H1 (cell line): ENCODE data around the gene PATL2. TPM values are rescaled to one million over a fixed set of nuclear protein-coding genes. Genes with fewer than 3 reads are reported as not detected.

Source experiments
- CTCF ChIA-PET: fragments of 300-600 bp; sonication (Branson Sonifier 250); formaldehyde crosslinking; loops from one replicate; lab custom pipeline; 2021; ENCODE audit not compliant: partially characterized antibody; lab: Charles Lee
- POLR2A ChIA-PET: fragments of 300-600 bp; sonication (Branson Sonifier 250); formaldehyde crosslinking; loops from one replicate; lab custom pipeline; 2021; ENCODE audit warnings: inconsistent platforms; ENCODE audit not compliant: partially characterized antibody; lab: Charles Lee
- DNase-seq, 2 experiments: peaks; one replicate each; pipeline versions ENCODE4 v3.0.0 to v3.0.0-alpha.2; 2010 to 2022; ENCODE audit warnings: low spot score in 2 of 2, low read depth in 1 of 2, mixed read lengths in 1 of 2
- FAIRE-seq: peaks from 2 replicates; lab custom pipeline; 2011; peaks lifted over from hg19 to GRCh38; lab: Jason Lieb, UNC
- H2AFZ ChIP-seq: 2 replicates; pipeline ENCODE4 v1.8.1; 2012; ENCODE audit warnings: low read length, inconsistent platforms
- H2AK5ac ChIP-seq: 2 replicates; pipeline ENCODE4 v1.6.1; 2013; ENCODE audit warnings: low read depth, low read length
- H2BK120ac ChIP-seq: replicated peaks from 2 replicates; pipeline ENCODE3; 2013; ENCODE audit warnings: low read depth, low read length, inconsistent platforms
- H2BK12ac ChIP-seq: 2 replicates; pipeline ENCODE4 v1.6.1; 2013; ENCODE audit warnings: low read depth, low read length
- H2BK15ac ChIP-seq: 2 replicates; pipeline ENCODE4 v1.6.1; 2013; ENCODE audit warnings: low read length
- H2BK20ac ChIP-seq: 2 replicates; pipeline ENCODE4 v1.6.1; 2013; ENCODE audit warnings: low read length
- H2BK5ac ChIP-seq: 2 replicates; pipeline ENCODE4 v1.6.1; 2013; ENCODE audit warnings: low read depth, low read length
- H3K14ac ChIP-seq: 2 replicates; pipeline ENCODE4 v1.6.1; 2013; ENCODE audit warnings: inconsistent platforms; ENCODE audit not compliant: insufficient read length
- H3K18ac ChIP-seq: 2 replicates; pipeline ENCODE4 v1.6.1; 2013; ENCODE audit warnings: low read length; ENCODE audit errors: extremely low read depth
- H3K23ac ChIP-seq: 2 replicates; pipeline ENCODE4 v1.6.1; 2013; ENCODE audit warnings: inconsistent platforms; ENCODE audit not compliant: insufficient read length
- H3K23me2 ChIP-seq: 2 replicates; pipeline ENCODE4 v1.6.1; 2013; ENCODE audit warnings: low read depth, low read length
- H3K27ac ChIP-seq: 2 replicates; pipeline ENCODE4 v1.6.1; 2011; ENCODE audit warnings: low read depth, low read length, inconsistent platforms
- H3K27me3 ChIP-seq, 4 experiments: replicated peaks in 1 of 4; 1 replicate in 1 of 4; 2 replicates in 3 of 4; pipeline versions ENCODE4 v1.6.1 to v1.8.1; 2011 to 2013; ENCODE audit warnings: low read length in 3 of 4, mild to moderate bottlenecking in 3 of 4, inconsistent platforms in 2 of 4, mixed read lengths in 2 of 4, moderate library complexity in 1 of 4; ENCODE audit not compliant: control insufficient read depth in 3 of 4, insufficient read depth in 3 of 4; ENCODE audit errors: extremely low read depth in 1 of 4
- H3K36me3 ChIP-seq, 4 experiments: 2 replicates each; pipeline versions ENCODE4 v1.6.1 to v1.8.1; 2011 to 2013; ENCODE audit warnings: mild to moderate bottlenecking in 4 of 4, low read length in 3 of 4, moderate library complexity in 2 of 4, control low read depth in 1 of 4, inconsistent platforms in 1 of 4; ENCODE audit not compliant: insufficient read depth in 4 of 4, control insufficient read depth in 2 of 4
- H3K4ac ChIP-seq: replicated peaks from 2 replicates; pipeline ENCODE3; 2013; ENCODE audit warnings: low read length, low read depth, mixed read lengths, inconsistent platforms; ENCODE audit not compliant: insufficient read length
- H3K4me1 ChIP-seq, 4 experiments: replicated peaks in 1 of 4; 1 replicate in 1 of 4; 2 replicates in 3 of 4; pipeline versions ENCODE4 v1.6.1 to v1.8.1; 2011 to 2013; ENCODE audit warnings: low read length in 3 of 4, inconsistent platforms in 2 of 4, mixed read lengths in 1 of 4; ENCODE audit not compliant: insufficient read depth in 4 of 4, control insufficient read depth in 3 of 4
- H3K4me2 ChIP-seq, 2 experiments: 2 replicates each; pipeline versions ENCODE4 v1.6.1 to v1.8.1; 2011 to 2013; ENCODE audit warnings: low read depth in 2 of 2, low read length in 2 of 2, control low read depth in 1 of 2, inconsistent platforms in 1 of 2, mild to moderate bottlenecking in 1 of 2; ENCODE audit not compliant: insufficient read depth in 1 of 2
- H3K4me3 ChIP-seq, 4 experiments: fragments of 200-600, 300-600 bp in 1 of 4; sonication (generic), shearing (Covaris generic), sonication (Bioruptor Twin) in 1 of 4; 2 replicates each; pipeline versions ENCODE4 v1.5.1 to v1.8.1; 2011 to 2016; ENCODE audit warnings: low read length in 4 of 4, low read depth in 3 of 4, control low read depth in 2 of 4, inconsistent platforms in 2 of 4, mild to moderate bottlenecking in 2 of 4, mixed read lengths in 1 of 4, moderate library complexity in 1 of 4; ENCODE audit not compliant: insufficient read depth in 2 of 4; ENCODE audit errors: extremely low read depth in 1 of 4
- H3K56ac ChIP-seq: replicated peaks from 2 replicates; pipeline ENCODE3; 2013; ENCODE audit warnings: low read depth, mild to moderate bottlenecking, mixed read lengths, low read length, inconsistent platforms; ENCODE audit not compliant: insufficient read length
- H3K79me1 ChIP-seq: 2 replicates; pipeline ENCODE4 v1.6.1; 2013; ENCODE audit warnings: low read depth, low read length, control low read depth
- H3K79me2 ChIP-seq, 2 experiments: 2 replicates each; pipeline versions ENCODE4 v1.6.1 to v1.8.1; 2012 to 2013; ENCODE audit warnings: low read length in 2 of 2, mild to moderate bottlenecking in 2 of 2, inconsistent platforms in 1 of 2; ENCODE audit not compliant: insufficient read depth in 2 of 2, control insufficient read depth in 1 of 2
- H3K9ac ChIP-seq, 4 experiments: replicated peaks in 1 of 4; 1 replicate in 1 of 4; 2 replicates in 3 of 4; pipeline versions ENCODE4 v1.6.1 to v1.8.1; 2011 to 2013; ENCODE audit warnings: low read depth in 3 of 4, low read length in 3 of 4, control low read depth in 2 of 4, mild to moderate bottlenecking in 2 of 4, moderate library complexity in 2 of 4, inconsistent platforms in 1 of 4; ENCODE audit errors: extremely low read depth in 1 of 4
- H3K9me3 ChIP-seq, 2 experiments: 2 replicates each; pipeline versions ENCODE4 v1.6.1 to v1.8.1; 2012 to 2013; ENCODE audit warnings: mild to moderate bottlenecking in 2 of 2, moderate library complexity in 2 of 2, control low read depth in 1 of 2, inconsistent platforms in 1 of 2, low read depth in 1 of 2, low read length in 1 of 2, mixed read lengths in 1 of 2; ENCODE audit not compliant: insufficient read depth in 2 of 2
- H4K20me1 ChIP-seq, 2 experiments: replicated peaks in 1 of 2; 2 replicates each; pipeline versions ENCODE3 to v1.8.1; 2011 to 2013; ENCODE audit warnings: inconsistent platforms in 2 of 2, low read length in 2 of 2, mild to moderate bottlenecking in 1 of 2; ENCODE audit not compliant: insufficient read depth in 2 of 2, control insufficient read depth in 1 of 2
- H4K5ac ChIP-seq: 2 replicates; pipeline ENCODE4 v1.6.1; 2013; ENCODE audit warnings: low read length, low read depth, mixed read lengths, inconsistent platforms; ENCODE audit not compliant: insufficient read length
- H4K8ac ChIP-seq: 2 replicates; pipeline ENCODE4 v1.8.0; 2013; ENCODE audit warnings: mild to moderate bottlenecking, moderate library complexity, low read length, inconsistent platforms; ENCODE audit not compliant: insufficient read depth; ENCODE audit errors: extremely low read depth
- H4K91ac ChIP-seq: replicated peaks from 2 replicates; pipeline ENCODE3; 2013; ENCODE audit warnings: low read length, mixed read lengths, inconsistent platforms; ENCODE audit not compliant: insufficient read length
- ASH2L ChIP-seq: fragments of 200-600, 300-600 bp; sonication (generic); IDR thresholded peaks from one replicate; pipeline ENCODE4 v1.7.1; 2017; ENCODE audit warnings: low read length
- CBX8 ChIP-seq: fragments of 300-800, 300-1000 bp; sonication (generic); IDR thresholded peaks from 2 replicates; pipeline ENCODE4 v1.7.1; 2016; ENCODE audit warnings: low read depth, low read length, borderline replicate concordance
- GTF2F1 ChIP-seq: IDR thresholded peaks from 2 replicates; pipeline ENCODE4 v1.6.1; 2012; ENCODE audit warnings: low read depth, low read length, improper control_type of control experiment, borderline replicate concordance
- KDM4A ChIP-seq: IDR thresholded peaks from one replicate; pipeline ENCODE4 v1.7.1; 2012; ENCODE audit warnings: low read depth, mild to moderate bottlenecking, moderate library complexity, low read length, inconsistent platforms; ENCODE audit not compliant: severe bottlenecking
- MAX ChIP-seq: IDR thresholded peaks from 2 replicates; pipeline ENCODE4 v1.6.1; 2012; ENCODE audit warnings: inconsistent platforms
- NANOG ChIP-seq: IDR thresholded peaks from 2 replicates; pipeline ENCODE4 v1.6.1; 2011; ENCODE audit warnings: low read length, low read depth, mild to moderate bottlenecking, inconsistent platforms; ENCODE audit not compliant: insufficient read depth, poor library complexity, severe bottlenecking
- POU5F1 ChIP-seq: IDR thresholded peaks from 2 replicates; pipeline ENCODE4 v1.6.1; 2011; ENCODE audit warnings: low read depth, mild to moderate bottlenecking, low read length, moderate library complexity
- RXRA ChIP-seq: IDR thresholded peaks from 2 replicates; pipeline ENCODE4 v1.6.1; 2011; ENCODE audit warnings: low read depth, mild to moderate bottlenecking, low read length, moderate library complexity; ENCODE audit not compliant: insufficient read depth
- SIX5 ChIP-seq: IDR thresholded peaks from 2 replicates; pipeline ENCODE4 v1.6.1; 2011; ENCODE audit warnings: mild to moderate bottlenecking, low read depth, low read length
- TBP ChIP-seq: IDR thresholded peaks from 2 replicates; pipeline ENCODE4 v1.6.1; 2011; ENCODE audit warnings: low read depth, low read length, improper control_type of control experiment
- WGBS, 2 experiments: shearing (Covaris generic) in 1 of 2; methylation state at CpG; one replicate each; pipeline versions ENCODE4 v1.1.6 to v1.1.7; 2013 to 2015; ENCODE audit warnings: low lambda C conversion rate in 2 of 2, mixed read lengths in 2 of 2, inconsistent platforms in 1 of 2, low coverage in 1 of 2, missing lambda C conversion rate in 1 of 2; ENCODE audit not compliant: insufficient replicate concordance in 2 of 2, insufficient coverage in 1 of 2, insufficient read length in 1 of 2; ENCODE audit errors: extremely low coverage in 1 of 2, missing lambda C conversion rate in 1 of 2; 5-methylcytosine and 5-hydroxymethylcytosine counted together
- polyA plus RNA-seq, 7 experiments: library from polyadenylated mRNA; depleted of rRNA in 3 of 7; stranded (reverse) in 5 of 7; unstranded in 2 of 7; fragments of >200 nt in 5 of 7; fragments of 200-250 nt in 2 of 7; gene quantifications; 1 replicate in 5 of 7; 2 replicates in 1 of 7; 4 replicates in 1 of 7; pipeline versions ENCODE4 v1.2.1 to v1.2.3, GENCODE V29; 2011 to 2013; ENCODE audit warnings: missing spikeins in 2 of 7, mixed read lengths in 2 of 7
- total RNA-seq: library from RNA; stranded (reverse); fragmentation: NEBNext Ultra II Directional; extraction: Animal tissue kit (Norgen Biotek cat#: 25700); gene quantifications from 2 replicates; pipeline ENCODE4 v1.2.1, GENCODE V29; 2021

The PATL2 gene
- total and polyA plus RNA-seq, 2 of the 8 experiments (the other 6 are each of a cell fraction or from before 2014, with no cell fraction given): 0.65 to 1.3 TPM

- FAIRE-seq (no peak), DNase-seq (no peak)
- Histone ChIP-seq H4K8ac (no peak overlapping the region), H3K4me1 (no peaks in the 10 kb centered on the region; a peak in 1 of 7 replicates), H3K4me3 (no peak overlapping the region), H2BK12ac (no peak overlapping the region), H3K79me2 (peaks cover 0 to 9% of the 10 kb centered on the region in 2 experiments; a peak in 2 of 4 replicates), H2AFZ (no peak overlapping the region), H2BK5ac (no peak overlapping the region), H4K91ac (no peak overlapping the region), H2BK15ac (no peak overlapping the region), H3K36me3 (peaks cover 2 to 38% (median 15%) of the 10 kb centered on the region in 4 experiments; a peak in 7 of 8 replicates), H4K5ac (no peak overlapping the region), H3K23ac (no peak overlapping the region), H3K79me1 (no peaks in the 10 kb centered on the region), H3K4ac (no peak overlapping the region), H3K27ac (no peak overlapping the region), H4K20me1 (no peaks in the 10 kb centered on the region), H2BK120ac (no peak overlapping the region), H2BK20ac (no peak overlapping the region), H3K9me3 (no peaks in the 10 kb centered on the region), H3K9ac (no peak overlapping the region), H3K23me2 (peaks cover 2% of the 10 kb centered on the region), H3K18ac (no peak overlapping the region), H3K27me3 (no peaks in the 10 kb centered on the region), H3K4me2 (no peak overlapping the region), H3K56ac (no peak overlapping the region), H2AK5ac (no peak overlapping the region), H3K14ac (no peak overlapping the region)
- ChIA-PET POLR2A (no interaction called here), CTCF (interaction anchor here (1.9 kb wide), 1 partner anchor 79 kb away, joined by 7 read pairs; no protein-coding TSS in a partner anchor)
- 92% methylated on average over 3 of the region's 3 CpGs; no CpG with 5 or more reads in 1 of the 2 experiments for WGBS, 2 experiments
- no peak for TF ChIP-seq NANOG
- TF ChIP-seq RXRA: no peak
- no peak for TF ChIP-seq CBX8
- no peak for TF ChIP-seq TBP
- TF ChIP-seq SIX5: no peak
- no peak for TF ChIP-seq GTF2F1
- TF ChIP-seq ASH2L: no peak
- TF ChIP-seq POU5F1: no peak
- no peak for TF ChIP-seq MAX
- TF ChIP-seq KDM4A: no peak
These were observed 52.1 kb downstream of the PATL2 start for GRCh38 chr15:44659056-44659455.
